HG03520 (cell line): ENCODE measurements around the gene LACC1.

Source experiments
- ATAC-seq: cut with Tn5 transposase; IDR thresholded peaks from one replicate; pipeline ENCODE4 v1.9.1; 2021; ENCODE audit warnings: mild to moderate bottlenecking, moderate library complexity; ENCODE audit not compliant: unreplicated experiment

Gene LACC1

DNA sequence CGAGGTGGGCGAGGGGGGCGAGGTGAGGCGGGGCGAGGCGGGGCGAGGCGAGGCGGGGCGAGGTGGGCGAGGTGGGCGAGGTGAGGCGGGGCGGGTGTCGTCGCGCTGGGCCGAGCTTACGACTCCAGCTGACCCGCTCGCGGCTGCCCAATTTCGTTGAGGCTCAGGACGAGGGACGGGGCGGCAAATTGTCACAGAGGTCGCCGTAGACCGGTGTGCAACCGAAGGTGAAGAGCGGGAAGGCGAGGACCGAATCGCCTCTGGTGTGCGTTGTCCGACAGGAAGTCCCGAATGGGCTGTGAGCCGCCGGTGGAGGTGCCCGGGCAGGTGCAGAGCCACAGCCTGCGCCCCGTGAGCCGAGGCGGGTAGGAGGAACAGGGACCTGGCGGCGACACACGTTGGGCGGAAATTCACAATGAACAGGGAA lies at the start of gene LACC1:
Gene LACC1 (plus strand): TSS at position 150 of the 427 bp plus-strand sequence. CDS start 1,082 bp downstream, outside the sequence.
- ATAC-seq, result peak; percentile 34

DNA sequence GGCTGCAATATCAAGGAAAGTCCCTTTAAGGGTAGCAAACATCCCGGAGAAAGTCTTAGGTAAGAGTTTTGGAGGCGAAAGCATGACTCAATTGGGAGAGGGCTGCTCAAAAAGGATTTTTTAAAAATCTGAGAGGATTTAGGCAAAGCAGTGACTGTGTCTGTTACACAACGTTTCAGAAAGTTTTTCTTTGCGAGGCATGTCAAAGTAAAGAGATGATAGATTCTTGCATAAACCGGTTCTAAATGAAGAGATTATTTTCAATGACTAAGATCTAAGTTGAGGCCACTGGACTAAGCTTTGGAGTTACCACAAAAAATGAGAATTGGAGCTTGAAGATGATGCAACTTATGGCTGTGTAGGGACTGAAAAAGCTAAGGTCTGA lies 49.2 kb upstream of the LACC1 start:
- no peak for ATAC-seq

DNA sequence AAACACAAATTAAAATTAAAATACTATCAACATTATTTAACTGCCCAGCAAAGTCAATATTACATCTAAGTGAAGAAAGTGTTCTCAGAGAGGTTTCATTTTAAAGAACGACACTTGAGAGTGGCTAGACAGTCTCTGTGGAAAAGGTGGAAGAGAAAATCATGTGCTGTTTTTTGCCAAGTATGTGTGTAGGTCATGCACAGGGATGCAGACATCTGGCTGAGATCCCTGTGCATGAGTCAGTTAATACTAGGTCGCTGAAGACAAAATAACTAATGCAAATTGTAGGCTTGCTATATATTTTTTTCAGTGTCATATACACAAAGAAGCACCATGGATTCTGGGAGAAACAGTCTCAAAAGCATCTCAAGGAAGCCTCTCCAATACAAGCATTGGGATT lies 48.6 kb upstream of the LACC1 start:
- ATAC-seq, result no peak

- no peak for ATAC-seq
Observed at GRCh38 chr13:43835701-43836100, 44.0 kb upstream of the LACC1 start.

- no peak for ATAC-seq
Observed at GRCh38 chr13:43838909-43839308, 40.8 kb upstream of the LACC1 start.

DNA sequence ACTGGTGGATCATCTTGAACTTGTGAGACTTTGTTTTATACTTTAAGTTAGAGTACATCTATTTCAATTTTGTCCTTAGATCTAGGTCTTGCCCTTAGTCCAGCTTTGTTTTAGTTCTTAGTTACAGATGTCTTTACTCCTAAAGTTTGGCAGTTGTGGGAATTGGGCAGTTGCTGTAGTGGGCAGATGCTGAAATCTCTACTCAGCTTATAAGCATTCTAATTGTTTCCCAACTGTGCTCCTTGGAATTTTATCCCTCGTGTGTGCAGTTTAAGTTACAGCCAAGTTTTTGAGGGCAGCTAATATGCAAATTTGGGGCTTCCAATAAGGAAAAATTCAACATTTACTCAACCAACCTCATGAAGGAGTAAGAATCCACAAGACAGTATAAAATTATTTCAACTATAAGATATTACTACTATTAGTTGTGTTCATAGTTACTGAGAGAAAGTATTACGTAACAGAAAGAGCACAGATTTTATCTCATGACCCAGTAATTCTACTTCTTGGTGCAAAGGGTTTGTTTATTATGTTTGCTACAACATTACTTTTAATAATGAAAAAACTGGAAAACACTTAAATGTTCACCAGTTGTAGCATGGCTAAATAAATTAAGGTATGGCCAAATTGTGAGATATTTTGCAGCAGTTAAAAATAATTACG lies 33.1 kb upstream of the LACC1 start:
- ATAC-seq, result no peak

DNA sequence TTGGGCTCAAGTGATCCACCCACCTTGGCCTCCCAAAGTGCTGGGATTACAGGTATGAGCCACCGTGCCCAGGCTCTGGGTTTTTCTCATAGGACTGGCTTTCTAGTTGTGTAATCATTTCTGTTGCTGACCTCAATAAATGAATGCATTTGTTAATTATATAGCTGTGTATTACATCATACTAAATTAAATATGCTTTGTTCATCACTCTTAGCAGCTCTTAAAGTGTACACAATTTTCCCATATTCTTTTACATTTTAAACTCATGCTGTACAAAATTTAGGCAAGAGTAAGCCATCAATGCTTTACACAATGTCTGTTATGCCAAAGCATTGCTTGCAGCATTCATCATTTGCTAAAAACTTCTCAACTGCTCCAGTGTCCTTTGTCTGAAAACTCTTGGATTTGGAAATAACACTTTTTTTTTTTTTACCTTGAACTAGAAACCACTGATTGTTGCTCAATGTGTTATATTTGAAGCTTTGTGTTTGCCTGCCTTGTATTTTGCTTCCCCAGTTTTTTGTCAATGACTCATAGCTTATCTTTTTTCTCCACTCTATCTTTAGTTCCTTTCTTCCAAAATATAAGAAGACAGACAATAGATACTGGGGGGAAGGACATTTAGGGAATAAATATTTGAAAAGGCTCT lies 31.6 kb upstream of the LACC1 start:
- no peak for ATAC-seq

DNA sequence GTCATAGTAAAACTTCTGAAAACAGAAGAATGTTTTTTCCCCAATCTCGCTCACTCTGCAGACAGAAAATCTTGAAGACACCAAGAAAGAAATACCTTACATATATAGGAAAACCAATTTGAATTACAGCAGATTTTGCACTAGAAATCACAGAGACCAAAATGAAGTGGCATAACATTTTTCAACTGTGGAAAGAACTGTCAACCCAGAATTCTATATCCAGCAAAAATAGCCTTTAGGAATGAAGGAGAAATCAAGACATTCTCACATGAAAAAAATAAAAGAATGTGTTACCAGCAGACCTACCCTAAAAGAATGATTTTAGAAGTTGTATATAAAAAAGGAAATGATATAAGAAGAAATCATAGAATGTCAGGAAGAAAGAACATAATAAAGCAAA lies 28.8 kb upstream of the LACC1 start:
- ATAC-seq, result no peak

DNA sequence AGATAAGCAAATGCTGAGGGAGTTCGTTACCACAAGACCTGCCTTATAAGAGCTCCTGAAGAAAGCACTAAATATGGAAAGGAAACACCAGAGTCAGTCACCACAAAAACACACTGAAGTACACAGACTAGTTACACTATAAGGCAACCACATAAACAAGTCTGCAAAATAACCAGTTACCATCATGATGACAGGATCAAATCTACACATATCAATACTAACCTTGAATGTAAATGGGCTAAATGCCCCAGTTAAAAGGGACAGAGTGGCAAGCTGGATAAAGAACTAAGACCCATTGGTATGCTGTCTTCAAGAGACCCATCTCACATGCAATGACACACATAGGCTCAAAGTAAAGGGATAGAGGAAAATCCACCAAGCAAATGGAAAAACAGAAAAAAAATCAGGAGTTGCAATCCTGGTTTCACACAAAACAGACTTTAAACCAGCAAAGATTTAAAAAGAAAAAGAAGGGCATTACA lies 26.7 kb upstream of the LACC1 start:
- no peak for ATAC-seq

- ATAC-seq, result no peak
Observed at GRCh38 chr13:43861863-43862262, 17.8 kb upstream of the LACC1 start.

DNA sequence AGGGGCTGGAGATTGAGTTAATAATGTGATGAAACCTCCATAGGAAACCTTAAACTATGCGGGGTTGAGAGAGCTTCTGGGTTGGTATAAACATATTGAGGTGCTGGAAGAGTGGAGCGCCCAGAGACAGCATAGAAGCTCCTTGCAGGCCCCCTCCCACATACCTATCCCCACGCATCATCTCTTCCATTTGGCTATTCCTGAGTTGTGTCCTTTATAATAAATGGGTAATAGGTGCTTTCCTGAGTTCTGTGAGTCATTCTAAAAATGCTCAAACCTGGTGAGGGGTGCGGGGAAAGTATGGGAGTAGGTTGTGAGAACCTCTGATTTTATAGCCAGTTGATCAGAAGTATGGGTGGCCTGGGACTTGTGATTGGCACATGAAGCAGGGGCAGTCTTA lies 14.8 kb upstream of the LACC1 start:
- ATAC-seq, result no peak

- no peak for ATAC-seq
Observed at GRCh38 chr13:43865892-43866291, 13.8 kb upstream of the LACC1 start.

GRCh38 chr13:43872181-43872580 lies 7.5 kb upstream of the LACC1 start:
- ATAC-seq, result no peak

- ATAC-seq, result no peak
Observed at GRCh38 chr13:43874504-43875092, 5.1 kb upstream of the LACC1 start.

DNA sequence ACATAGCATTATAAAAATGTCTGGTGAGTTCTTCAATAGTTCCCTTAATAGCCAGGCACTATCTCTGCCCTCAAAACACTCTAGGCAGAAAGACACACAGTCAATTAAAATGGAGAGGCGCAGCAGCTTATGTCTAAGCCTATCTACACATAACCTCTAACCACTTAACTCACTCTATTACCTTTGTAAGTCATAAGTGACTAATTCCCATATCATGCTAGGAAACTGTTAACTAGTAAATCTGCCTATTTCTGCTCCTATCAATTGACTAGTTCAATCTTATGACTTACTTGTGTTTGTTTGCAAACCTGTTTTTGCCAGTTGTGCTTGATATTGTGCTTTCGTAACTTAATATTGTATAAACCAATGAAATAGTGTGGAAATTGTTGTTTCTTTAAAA lies 3.3 kb upstream of the LACC1 start:
- no peak for ATAC-seq

- no peak for ATAC-seq
Observed at GRCh38 chr13:43877326-43877725, 2.4 kb upstream of the LACC1 start.

GRCh38 chr13:43877766-43878165 lies 1.9 kb upstream of the LACC1 start:
- ATAC-seq, result no peak

- ATAC-seq, result peak; percentile 75
Observed at GRCh38 chr13:43878892-43879754, 581 bp upstream of the LACC1 start, which contains the start of gene CCDC122. Gene CCDC122, minus strand, starts transcription at chr13:43879740. Its CDS starts 10,364 bp downstream, at chr13:43869376.

DNA sequence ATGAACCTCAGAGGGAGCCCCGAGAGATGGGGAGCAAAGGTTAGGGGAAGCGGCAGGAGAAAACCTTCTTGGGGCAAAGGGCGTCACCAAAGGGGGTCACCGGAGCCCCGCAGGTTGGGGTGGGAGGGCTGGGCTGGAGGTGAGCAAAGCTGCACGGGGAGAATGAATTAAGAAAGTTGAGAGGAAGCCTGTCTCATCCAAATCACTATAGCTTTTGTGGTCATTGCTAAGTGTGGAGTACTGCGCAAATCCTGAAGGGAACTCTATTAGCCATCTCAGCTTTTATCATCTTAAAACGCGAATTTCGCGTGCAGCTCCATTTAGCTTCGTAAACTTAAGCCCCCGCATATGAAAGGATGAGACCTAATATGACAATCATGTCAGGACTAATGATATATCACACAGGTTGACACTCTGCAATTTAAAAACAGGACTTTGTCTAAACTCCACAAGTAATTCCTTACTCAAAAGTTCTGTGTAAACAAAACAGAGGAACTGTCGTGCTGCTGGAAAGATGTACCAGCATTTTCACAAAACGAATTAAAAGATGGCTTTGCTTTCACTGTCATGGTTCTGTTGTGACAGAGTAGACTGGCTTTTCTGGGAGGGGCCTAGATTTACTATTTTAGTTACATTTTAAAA lies 631 bp downstream of the LACC1 start:
- no peak for ATAC-seq

DNA sequence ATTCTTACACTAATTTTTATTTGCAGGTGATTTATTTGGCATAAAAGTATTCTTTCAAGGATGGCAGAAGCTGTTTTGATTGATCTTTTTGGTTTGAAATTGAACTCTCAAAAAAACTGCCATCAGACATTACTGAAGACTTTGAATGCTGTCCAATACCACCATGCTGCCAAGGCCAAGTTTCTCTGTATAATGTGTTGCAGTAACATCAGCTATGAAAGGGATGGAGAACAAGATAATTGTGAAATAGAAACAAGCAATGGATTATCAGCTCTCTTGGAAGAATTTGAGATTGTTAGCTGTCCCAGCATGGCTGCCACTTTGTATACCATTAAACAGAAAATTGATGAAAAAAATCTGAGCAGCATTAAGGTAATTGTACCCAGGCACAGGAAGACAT lies 1.2 kb downstream of the LACC1 start:
- no peak for ATAC-seq

DNA sequence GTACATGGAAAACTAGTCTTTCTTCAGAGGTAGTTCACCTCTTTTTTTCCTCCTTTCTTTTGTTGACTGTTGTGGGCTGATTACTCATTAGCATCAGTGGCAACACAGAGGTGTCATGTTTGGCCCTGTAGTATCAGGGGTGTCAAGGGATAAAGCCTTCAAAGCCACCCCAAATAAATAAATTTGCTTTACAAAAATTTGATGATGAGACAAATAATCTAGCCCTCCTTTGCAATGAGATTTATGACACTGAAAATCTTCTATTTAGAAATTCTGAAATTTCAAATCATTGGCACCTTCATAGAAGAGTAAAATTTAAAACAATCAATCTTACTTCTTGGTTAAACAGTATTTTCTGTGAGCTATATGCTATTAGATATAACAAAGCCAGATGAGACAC lies 1.9 kb downstream of the LACC1 start:
- no peak for ATAC-seq
